Measurements from ENCODE around the gene ARHGAP9.

Gene ARHGAP9

DNA sequence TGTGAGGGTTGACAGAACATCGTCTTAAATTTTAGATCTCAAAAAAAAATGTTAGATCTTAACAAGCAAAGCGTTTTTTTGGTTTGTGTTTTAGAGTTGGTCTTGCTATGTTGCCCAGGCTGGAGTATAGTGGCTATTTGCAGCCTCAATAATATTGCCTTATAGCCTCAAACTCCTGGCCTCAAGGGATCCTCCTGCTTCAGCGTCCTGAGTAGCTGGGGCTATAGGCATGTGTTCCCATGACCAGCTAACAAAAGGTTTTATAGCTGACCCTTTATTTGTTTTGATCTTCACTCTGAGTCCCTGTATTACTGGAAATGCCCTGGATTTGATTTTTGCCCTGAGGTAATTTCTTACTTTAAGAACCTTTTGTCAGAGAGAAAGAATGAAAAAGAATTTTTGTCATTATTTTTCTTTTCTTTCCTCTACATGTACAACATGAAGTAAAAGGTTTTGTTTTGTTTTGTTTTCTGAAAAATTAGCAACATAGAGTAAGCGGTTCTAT is 39.9 kb downstream of the ARHGAP9 start:
- H3K27me3 ChIP-seq (ENCODE audit: control insufficient read depth, low read length), result peaks cover 9% of the 10 kb centered on the region; the same call in 1 of the 2 replicates
- no peaks in the 10 kb centered on the region for H4K20me1 ChIP-seq (ENCODE audit: control insufficient read depth, insufficient read depth, low read depth, low read length)
- H3K79me2 ChIP-seq (ENCODE audit: control insufficient read depth, low read length), result no peaks in the 10 kb centered on the region
- TF ChIP-seq, protein P1, sequence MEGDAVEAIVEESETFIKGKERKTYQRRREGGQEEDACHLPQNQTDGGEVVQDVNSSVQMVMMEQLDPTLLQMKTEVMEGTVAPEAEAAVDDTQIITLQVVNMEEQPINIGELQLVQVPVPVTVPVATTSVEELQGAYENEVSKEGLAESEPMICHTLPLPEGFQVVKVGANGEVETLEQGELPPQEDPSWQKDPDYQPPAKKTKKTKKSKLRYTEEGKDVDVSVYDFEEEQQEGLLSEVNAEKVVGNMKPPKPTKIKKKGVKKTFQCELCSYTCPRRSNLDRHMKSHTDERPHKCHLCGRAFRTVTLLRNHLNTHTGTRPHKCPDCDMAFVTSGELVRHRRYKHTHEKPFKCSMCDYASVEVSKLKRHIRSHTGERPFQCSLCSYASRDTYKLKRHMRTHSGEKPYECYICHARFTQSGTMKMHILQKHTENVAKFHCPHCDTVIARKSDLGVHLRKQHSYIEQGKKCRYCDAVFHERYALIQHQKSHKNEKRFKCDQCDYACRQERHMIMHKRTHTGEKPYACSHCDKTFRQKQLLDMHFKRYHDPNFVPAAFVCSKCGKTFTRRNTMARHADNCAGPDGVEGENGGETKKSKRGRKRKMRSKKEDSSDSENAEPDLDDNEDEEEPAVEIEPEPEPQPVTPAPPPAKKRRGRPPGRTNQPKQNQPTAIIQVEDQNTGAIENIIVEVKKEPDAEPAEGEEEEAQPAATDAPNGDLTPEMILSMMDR (IDR thresholded peaks at IDR 0.05; ENCODE audit: low read depth, low read length, poor library complexity, severe bottlenecking), result no peak
- TF ChIP-seq EZH2phosphoT487 (IDR thresholded peaks at IDR 0.05; ENCODE audit: borderline replicate concordance, low read length), result no peak
- H3K27ac ChIP-seq (ENCODE audit: low read depth, low read length), result no peak overlapping the region
- no peaks in the 10 kb centered on the region for H3K4me1 ChIP-seq (ENCODE audit: control insufficient read depth, low read length)
- no peaks in the 10 kb centered on the region for H3F3A ChIP-seq (ENCODE audit: control insufficient read depth, insufficient read depth)
- H3K36me3 ChIP-seq (ENCODE audit: control insufficient read depth, low read length), result no peaks in the 10 kb centered on the region
- no peaks in the 10 kb centered on the region for H3K9me2 ChIP-seq (replicated peaks; ENCODE audit: control insufficient read depth, low read length)
- no peak overlapping the region for H3K4me3 ChIP-seq (ENCODE audit: low read length)
- no peak overlapping the region for H3K4me2 ChIP-seq (ENCODE audit: low read length)
- no peaks in the 10 kb centered on the region for H3K9me3 ChIP-seq (ENCODE audit: control insufficient read depth, insufficient read depth, low read length)

DNA sequence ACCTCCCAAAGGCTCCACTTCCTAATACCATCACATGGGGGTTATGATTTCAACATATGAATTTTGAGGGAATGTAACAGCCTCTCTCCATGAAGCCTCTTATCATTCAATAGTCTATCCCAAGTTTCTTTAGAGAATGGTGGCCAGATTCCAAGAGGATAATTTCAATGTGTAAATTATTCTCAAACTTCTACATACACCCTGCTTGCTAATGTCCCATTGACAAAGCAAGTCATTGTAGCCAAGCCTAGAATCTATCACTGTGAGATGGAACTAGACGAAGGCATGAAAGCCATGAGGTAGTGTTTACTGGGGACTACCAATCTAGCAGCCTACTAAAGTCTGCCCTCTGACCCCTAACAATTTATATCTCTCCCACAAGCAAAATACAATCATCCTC is 41.3 kb downstream of the ARHGAP9 start:
- no peaks in the 10 kb centered on the region for H3K36me3 ChIP-seq (ENCODE audit: control insufficient read depth, low read length)
- H3F3A ChIP-seq (ENCODE audit: control insufficient read depth, insufficient read depth), result no peaks in the 10 kb centered on the region
- TF ChIP-seq EZH2phosphoT487 (IDR thresholded peaks at IDR 0.05; ENCODE audit: borderline replicate concordance, low read length), result no peak
- TF ChIP-seq, protein P1 (IDR thresholded peaks at IDR 0.05; ENCODE audit: low read depth, low read length, poor library complexity, severe bottlenecking), result no peak
- no peaks in the 10 kb centered on the region for H3K9me2 ChIP-seq (replicated peaks; ENCODE audit: control insufficient read depth, low read length)
- H3K79me2 ChIP-seq (ENCODE audit: control insufficient read depth, low read length), result no peaks in the 10 kb centered on the region
- H3K27me3 ChIP-seq (ENCODE audit: control insufficient read depth, low read length), result peaks cover 9% of the 10 kb centered on the region; the same call in 1 of the 2 replicates
- H3K4me3 ChIP-seq (ENCODE audit: low read length), result no peak overlapping the region
- no peak overlapping the region for H3K27ac ChIP-seq (ENCODE audit: low read depth, low read length)
- H3K4me1 ChIP-seq (ENCODE audit: control insufficient read depth, low read length), result no peaks in the 10 kb centered on the region
- no peak overlapping the region for H3K4me2 ChIP-seq (ENCODE audit: low read length)
- H3K9me3 ChIP-seq (ENCODE audit: control insufficient read depth, insufficient read depth, low read length), result no peaks in the 10 kb centered on the region
- H4K20me1 ChIP-seq (ENCODE audit: control insufficient read depth, insufficient read depth, low read depth, low read length), result no peaks in the 10 kb centered on the region

DNA sequence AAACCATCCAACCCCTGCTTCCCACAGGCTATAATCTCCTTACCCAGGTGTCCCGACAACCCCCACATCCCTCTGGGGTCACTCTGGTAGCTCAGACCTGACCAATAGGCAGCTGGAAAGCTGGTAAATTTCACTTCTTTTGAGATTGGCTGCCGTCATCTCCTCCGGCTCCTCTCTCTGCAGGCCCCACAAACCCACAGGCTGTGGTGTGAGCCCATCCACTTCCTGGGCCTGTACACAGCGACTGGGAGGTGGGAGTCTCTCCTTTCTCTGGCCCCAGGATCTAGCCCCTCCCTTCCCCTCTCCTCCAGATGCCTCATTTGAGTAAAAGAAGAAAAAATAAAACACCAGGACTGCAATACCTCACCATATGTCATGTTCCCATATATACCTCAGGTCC is 44.4 kb downstream of the ARHGAP9 start:
- Histone ChIP-seq H3K4me1 (ENCODE audit: control insufficient read depth, low read length) (peaks cover 10% of the 10 kb centered on the region), H3K36me3 (ENCODE audit: control insufficient read depth, low read length) (no peaks in the 10 kb centered on the region), H3K27ac (ENCODE audit: low read depth, low read length) (no peak overlapping the region), H4K20me1 (ENCODE audit: control insufficient read depth, insufficient read depth, low read depth, low read length) (no peaks in the 10 kb centered on the region), H3K4me2 (ENCODE audit: low read length) (no peak overlapping the region), H3K79me2 (ENCODE audit: control insufficient read depth, low read length) (peaks cover 1% of the 10 kb centered on the region), H3K27me3 (ENCODE audit: control insufficient read depth, low read length) (peaks cover 9% of the 10 kb centered on the region; the same call in 1 of the 2 replicates), H3K4me3 (ENCODE audit: low read length) (no peak overlapping the region), H3K9me3 (ENCODE audit: control insufficient read depth, insufficient read depth, low read length) (no peaks in the 10 kb centered on the region), H3F3A (ENCODE audit: control insufficient read depth, insufficient read depth) (no peaks in the 10 kb centered on the region), H3K9me2 (replicated peaks; ENCODE audit: control insufficient read depth, low read length) (no peaks in the 10 kb centered on the region)
- TF ChIP-seq, protein P1 (IDR thresholded peaks at IDR 0.05; ENCODE audit: low read depth, low read length, poor library complexity, severe bottlenecking), result no peak
- no peak for TF ChIP-seq EZH2phosphoT487 (IDR thresholded peaks at IDR 0.05; ENCODE audit: borderline replicate concordance, low read length)
